Measurements from ENCODE around the gene CFAP77. TPM values are rescaled to one million over a fixed set of nuclear protein-coding genes. Genes with fewer than 3 reads are reported as not detected.

CFAP77 gene
- total and polyA plus RNA-seq, 7 donors, result not detected

GRCh38 chr9:132499251-132499650 is 89.2 kb downstream of the CFAP77 start:
- peaks cover 0 to 75% (median 19%) of the 10 kb centered on the region in 3 donors for H3K27me3 ChIP-seq (ENCODE audit: insufficient read depth in 3 of 3, low read length in 2 of 3)
- ATAC-seq, result no peak
- H3K36me3 ChIP-seq (ENCODE audit: insufficient read depth in 1 of 2, low read depth in 1 of 2), result no peaks in the 10 kb centered on the region
- DNase-seq, result no peak
- intact Hi-C loops (cut with DNase I), result no loop called here
- 75 to 79% (median 78%) methylated on average over 20 to 23 of the region's 23 CpGs for WGBS, 3 donors
- H3K4me1 ChIP-seq, result no peaks in the 10 kb centered on the region
- H3K4me3 ChIP-seq, result no peak overlapping the region
- no peak for TF ChIP-seq CTCF (IDR thresholded peaks at IDR 0.05)
- H3K27ac ChIP-seq, result no peak overlapping the region
- no peaks in the 10 kb centered on the region for H3K9me3 ChIP-seq

GRCh38 chr9:132500193-132500592 is 90.2 kb downstream of the CFAP77 start:
- intact Hi-C loops (cut with DNase I), result no loop called here
- H3K36me3 ChIP-seq (ENCODE audit: insufficient read depth in 1 of 2, low read depth in 1 of 2), result no peaks in the 10 kb centered on the region
- no peaks in the 10 kb centered on the region for H3K9me3 ChIP-seq
- no peak overlapping the region for H3K27ac ChIP-seq
- no peaks in the 10 kb centered on the region for H3K4me1 ChIP-seq
- TF ChIP-seq CTCF (IDR thresholded peaks at IDR 0.05), result no peak
- peaks cover 2 to 81% (median 15%) of the 10 kb centered on the region in 3 donors for H3K27me3 ChIP-seq (ENCODE audit: insufficient read depth in 3 of 3, low read length in 2 of 3)
- WGBS, 3 donors, result 64 to 70% (median 65%) methylated on average over 7 of the region's 7 CpGs
- H3K4me3 ChIP-seq, result no peak overlapping the region
- DNase-seq, result no peak
- ATAC-seq, result no peak

- Histone ChIP-seq H3K27me3 (ENCODE audit: insufficient read depth in 3 of 3, low read length in 2 of 3) (peaks cover 3 to 90% (median 15%) of the 10 kb centered on the region in 3 donors), H3K4me1 (no peaks in the 10 kb centered on the region), H3K9me3 (no peaks in the 10 kb centered on the region), H3K27ac (no peak overlapping the region), H3K4me3 (no peak overlapping the region), H3K36me3 (ENCODE audit: insufficient read depth in 1 of 2, low read depth in 1 of 2) (no peaks in the 10 kb centered on the region)
- DNase-seq, result no peak
- intact Hi-C loops (cut with DNase I), result no loop called here
- WGBS, 3 donors, result 86 to 89% (median 87%) methylated on average over 12 of the region's 12 CpGs
- TF ChIP-seq CTCF (IDR thresholded peaks at IDR 0.05), result no peak
- no peak for ATAC-seq
Measured at GRCh38 chr9:132502480-132502879, 92.5 kb downstream of the CFAP77 start.

GRCh38 chr9:132503116-132503515 is 93.1 kb downstream of the CFAP77 start:
- intact Hi-C loops (cut with DNase I), result no loop called here
- no peak for ATAC-seq
- H3K4me3 ChIP-seq, result no peak overlapping the region
- peaks cover 3 to 84% (median 13%) of the 10 kb centered on the region in 3 donors for H3K27me3 ChIP-seq (ENCODE audit: insufficient read depth in 3 of 3, low read length in 2 of 3)
- DNase-seq, result no peak
- 58 to 65% (median 59%) methylated on average over 6 of the region's 6 CpGs for WGBS, 3 donors
- TF ChIP-seq CTCF (IDR thresholded peaks at IDR 0.05), result no peak
- H3K36me3 ChIP-seq (ENCODE audit: insufficient read depth in 1 of 2, low read depth in 1 of 2), result no peaks in the 10 kb centered on the region
- H3K27ac ChIP-seq, result no peak overlapping the region
- H3K4me1 ChIP-seq, result no peaks in the 10 kb centered on the region
- H3K9me3 ChIP-seq, result no peaks in the 10 kb centered on the region

GRCh38 chr9:132504488-132504887 is 94.5 kb downstream of the CFAP77 start:
- DNase-seq (no peak), ATAC-seq (no peak)
- whole genome bisulfite sequencing, 3 donors, result 38 to 50% (median 41%) methylated on average over 9 of the region's 9 CpGs
- no peaks in the 10 kb centered on the region for H3K9me3 ChIP-seq
- H3K4me3 ChIP-seq, result no peak overlapping the region
- H3K27me3 ChIP-seq (ENCODE audit: insufficient read depth in 3 of 3, low read length in 2 of 3), result peaks cover 3 to 77% (median 7%) of the 10 kb centered on the region in 3 donors
- no peaks in the 10 kb centered on the region for H3K4me1 ChIP-seq
- H3K27ac ChIP-seq, result no peak overlapping the region
- H3K36me3 ChIP-seq (ENCODE audit: insufficient read depth in 1 of 2, low read depth in 1 of 2), result no peaks in the 10 kb centered on the region
- no peak for TF ChIP-seq CTCF (IDR thresholded peaks at IDR 0.05)
- intact Hi-C loops (cut with DNase I), result no loop called here
